HepG2 (cell line): Measurements from ENCODE around the gene TCFL5. TPM values are rescaled to one million over a fixed set of nuclear protein-coding genes. Genes with fewer than 3 reads are reported as not detected.
A peak's percentile ranks its signal among the peaks of the same experiment; 100 is the strongest.

Source experiments
- BORCS8-MEF2B ChIP-seq: sonication (generic); formaldehyde crosslinking; IDR thresholded peaks from 2 replicates; pipeline ENCODE4 v1.8.0; 2022; ENCODE audit warnings: mild to moderate bottlenecking, missing genetic modification reagents
- FOXA3 ChIP-seq: IDR thresholded peaks from 2 replicates; pipeline ENCODE4 v1.6.1; 2016; ENCODE audit warnings: missing genetic modification reagents, missing compliant biosample characterization
- GABPB1 ChIP-seq: IDR thresholded peaks from 2 replicates; pipeline ENCODE4 v1.6.1; 2016; ENCODE audit warnings: mild to moderate bottlenecking, missing genetic modification reagents, moderate library complexity, missing compliant biosample characterization
- HNF4G ChIP-seq, 2 experiments: sonication (generic) in 1 of 2; formaldehyde crosslinking in 1 of 2; IDR thresholded peaks; 2 replicates each; pipeline versions ENCODE4 v1.4.0 to v1.6.1; 2011 to 2020; ENCODE audit warnings: borderline replicate concordance in 2 of 2, low read depth in 2 of 2, mild to moderate bottlenecking in 2 of 2, low read length in 1 of 2, missing genetic modification reagents in 1 of 2, moderate library complexity in 1 of 2
- KDM5B ChIP-seq: sonication (generic); formaldehyde crosslinking; IDR thresholded peaks from 2 replicates; pipeline ENCODE4 v1.4.0; 2020; ENCODE audit warnings: missing genetic modification reagents, mild to moderate bottlenecking, borderline replicate concordance
- MIXL1 ChIP-seq: IDR thresholded peaks from 2 replicates; pipeline ENCODE4 v1.6.1; 2016
- MTF2 ChIP-seq: sonication (generic); formaldehyde crosslinking; IDR thresholded peaks from 2 replicates; pipeline ENCODE4 v1.5.0; 2020; ENCODE audit warnings: missing genetic modification reagents, borderline replicate concordance
- TCF7 ChIP-seq: sonication (generic); IDR thresholded peaks from 2 replicates; pipeline ENCODE4 v1.6.1; 2016; ENCODE audit warnings: antibody characterized with exemption, low read depth
- TP53 ChIP-seq: sonication (generic); formaldehyde crosslinking; conservative IDR thresholded peaks from 2 replicates; pipeline ENCODE4 v1.4.0; 2020; ENCODE audit warnings: missing genetic modification reagents
- U2AF2 ChIP-seq: fragments of 200-400 bp; formaldehyde crosslinking; IDR thresholded peaks from 2 replicates; pipeline ENCODE4 v1.6.1; 2017; ENCODE audit warnings: low read depth, mild to moderate bottlenecking, low read length
- ZBTB3 ChIP-seq: sonication (generic); formaldehyde crosslinking; IDR thresholded peaks from 2 replicates; pipeline ENCODE4 v1.4.0; 2020; ENCODE audit warnings: low read depth, mild to moderate bottlenecking, moderate library complexity, missing genetic modification reagents, borderline replicate concordance
- ZFP36L1 ChIP-seq: sonication (generic); formaldehyde crosslinking; IDR thresholded peaks from 2 replicates; pipeline ENCODE4 v1.8.0; 2022; ENCODE audit warnings: mild to moderate bottlenecking, missing genetic modification reagents, moderate library complexity
- ZNF121 ChIP-seq: sonication (generic); formaldehyde crosslinking; IDR thresholded peaks from 2 replicates; pipeline ENCODE4 v1.5.0; 2020; ENCODE audit warnings: mild to moderate bottlenecking, missing genetic modification reagents
- ZNF546 ChIP-seq: sonication (generic); formaldehyde crosslinking; conservative IDR thresholded peaks from 2 replicates; pipeline ENCODE4 v1.8.1; 2023; ENCODE audit warnings: mild to moderate bottlenecking, missing genetic modification reagents
- ZNF710 ChIP-seq: sonication (generic); formaldehyde crosslinking; IDR thresholded peaks from 2 replicates; pipeline ENCODE4 v1.5.0; 2020; ENCODE audit warnings: mild to moderate bottlenecking, missing genetic modification reagents, borderline replicate concordance
- ZNF768 ChIP-seq: sonication (generic); formaldehyde crosslinking; IDR thresholded peaks from 2 replicates; pipeline ENCODE4 v1.4.0; 2020; ENCODE audit warnings: missing genetic modification reagents
- ZNF850 ChIP-seq: sonication (generic); formaldehyde crosslinking; conservative IDR thresholded peaks from 2 replicates; pipeline ENCODE4 v1.9.0; 2021; ENCODE audit warnings: mild to moderate bottlenecking, missing genetic modification reagents
- polyA plus RNA-seq, 8 experiments: library from polyadenylated mRNA; depleted of rRNA in 3 of 8; stranded (reverse) in 7 of 8; unstranded in 1 of 8; fragments of >200 nt; fragmentation: Illumina TruSeq in 4 of 8; extraction: Trizol in 4 of 8; gene quantifications; 2 replicates each; pipeline versions ENCODE4 v1.2.1 to v1.2.3, GENCODE V29; 2011 to 2016; ENCODE audit warnings: low read depth in 4 of 8, missing spikeins in 1 of 8, mixed read lengths in 1 of 8; ENCODE audit not compliant: insufficient read depth in 1 of 8
- total RNA-seq, 5 experiments: library from RNA; depleted of rRNA; stranded (reverse); fragments of >200 nt; fragmentation: Illumina TruSeq; extraction: Trizol; gene quantifications; 2 replicates each; pipeline ENCODE4 v1.2.3, GENCODE V29; 2016; ENCODE audit warnings: low read depth in 1 of 5
- TF ChIP-seq, protein P1 (sequence below): sonication (generic); formaldehyde crosslinking; IDR thresholded peaks from 2 replicates; pipeline ENCODE4 v1.5.0; 2020; ENCODE audit warnings: missing genetic modification reagents
- TF ChIP-seq, protein P2 (sequence below): sonication (generic); formaldehyde crosslinking; IDR thresholded peaks from 2 replicates; pipeline ENCODE4 v1.4.0; 2020; ENCODE audit warnings: missing genetic modification reagents, borderline replicate concordance
- TF ChIP-seq, protein P3 (sequence below): IDR thresholded peaks from 2 replicates; pipeline ENCODE4 v1.6.1; 2012; ENCODE audit warnings: inconsistent platforms
- TF ChIP-seq, protein P4 (sequence below): fragments of 450-650 bp; IDR thresholded peaks from 2 replicates; pipeline ENCODE4 v1.6.1; 2017; ENCODE audit warnings: mild to moderate bottlenecking

Gene TCFL5
- total and polyA plus RNA-seq, 2 of the 13 experiments (the other 11 are each of a cell fraction or from before 2014, with no cell fraction given): 14.8 to 20.0 TPM

GRCh38 chr20:62795023-62795761 lies 66.4 kb downstream of the TCFL5 start (continued):
- TF ChIP-seq, protein P1, sequence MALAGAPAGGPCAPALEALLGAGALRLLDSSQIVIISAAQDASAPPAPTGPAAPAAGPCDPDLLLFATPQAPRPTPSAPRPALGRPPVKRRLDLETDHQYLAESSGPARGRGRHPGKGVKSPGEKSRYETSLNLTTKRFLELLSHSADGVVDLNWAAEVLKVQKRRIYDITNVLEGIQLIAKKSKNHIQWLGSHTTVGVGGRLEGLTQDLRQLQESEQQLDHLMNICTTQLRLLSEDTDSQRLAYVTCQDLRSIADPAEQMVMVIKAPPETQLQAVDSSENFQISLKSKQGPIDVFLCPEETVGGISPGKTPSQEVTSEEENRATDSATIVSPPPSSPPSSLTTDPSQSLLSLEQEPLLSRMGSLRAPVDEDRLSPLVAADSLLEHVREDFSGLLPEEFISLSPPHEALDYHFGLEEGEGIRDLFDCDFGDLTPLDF: 0 out of 2 replicates have a peak, but pooled peaks have one; percentile 68
- peak; percentile 76; the same call in 1 of the 2 replicates for TF ChIP-seq ZNF768 (CRISPR knock-in tag)
- TF ChIP-seq, protein P2, sequence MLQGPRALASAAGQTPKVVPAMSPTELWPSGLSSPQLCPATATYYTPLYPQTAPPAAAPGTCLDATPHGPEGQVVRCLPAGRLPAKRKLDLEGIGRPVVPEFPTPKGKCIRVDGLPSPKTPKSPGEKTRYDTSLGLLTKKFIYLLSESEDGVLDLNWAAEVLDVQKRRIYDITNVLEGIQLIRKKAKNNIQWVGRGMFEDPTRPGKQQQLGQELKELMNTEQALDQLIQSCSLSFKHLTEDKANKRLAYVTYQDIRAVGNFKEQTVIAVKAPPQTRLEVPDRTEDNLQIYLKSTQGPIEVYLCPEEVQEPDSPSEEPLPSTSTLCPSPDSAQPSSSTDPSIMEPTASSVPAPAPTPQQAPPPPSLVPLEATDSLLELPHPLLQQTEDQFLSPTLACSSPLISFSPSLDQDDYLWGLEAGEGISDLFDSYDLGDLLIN: 0 out of 2 replicates have a peak, but pooled peaks have one; percentile 80
- TF ChIP-seq MIXL1 (CRISPR knock-in tag): peak; percentile 63; the same call in 1 of the 2 replicates
- TF ChIP-seq KDM5B: peak; percentile 77; the same call in 1 of the 2 replicates
- TF ChIP-seq, protein P3, sequence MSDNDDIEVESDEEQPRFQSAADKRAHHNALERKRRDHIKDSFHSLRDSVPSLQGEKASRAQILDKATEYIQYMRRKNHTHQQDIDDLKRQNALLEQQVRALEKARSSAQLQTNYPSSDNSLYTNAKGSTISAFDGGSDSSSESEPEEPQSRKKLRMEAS: peak; percentile 87
- no peak for TF ChIP-seq ZNF850
- TF ChIP-seq ZNF546 (CRISPR knock-in tag): no peak
- TF ChIP-seq FOXA3: peak; percentile 20
- peak; percentile 72; the same call in 1 of the 2 replicates for TF ChIP-seq GABPB1
- TF ChIP-seq TCF7: no peak; the same call in 1 of the 2 replicates
- TF ChIP-seq U2AF2: no peak
- peak; percentile 74; the same call in 1 of the 2 replicates for TF ChIP-seq ZBTB3 (CRISPR knock-in tag)
- TF ChIP-seq MTF2 (CRISPR knock-in tag): peak; percentile 60; the same call in 1 of the 2 replicates
- no peak for TF ChIP-seq ZFP36L1 (CRISPR knock-in tag)
- peak; percentile 85 for TF ChIP-seq BORCS8-MEF2B (CRISPR knock-in tag)
- TF ChIP-seq, protein P4, sequence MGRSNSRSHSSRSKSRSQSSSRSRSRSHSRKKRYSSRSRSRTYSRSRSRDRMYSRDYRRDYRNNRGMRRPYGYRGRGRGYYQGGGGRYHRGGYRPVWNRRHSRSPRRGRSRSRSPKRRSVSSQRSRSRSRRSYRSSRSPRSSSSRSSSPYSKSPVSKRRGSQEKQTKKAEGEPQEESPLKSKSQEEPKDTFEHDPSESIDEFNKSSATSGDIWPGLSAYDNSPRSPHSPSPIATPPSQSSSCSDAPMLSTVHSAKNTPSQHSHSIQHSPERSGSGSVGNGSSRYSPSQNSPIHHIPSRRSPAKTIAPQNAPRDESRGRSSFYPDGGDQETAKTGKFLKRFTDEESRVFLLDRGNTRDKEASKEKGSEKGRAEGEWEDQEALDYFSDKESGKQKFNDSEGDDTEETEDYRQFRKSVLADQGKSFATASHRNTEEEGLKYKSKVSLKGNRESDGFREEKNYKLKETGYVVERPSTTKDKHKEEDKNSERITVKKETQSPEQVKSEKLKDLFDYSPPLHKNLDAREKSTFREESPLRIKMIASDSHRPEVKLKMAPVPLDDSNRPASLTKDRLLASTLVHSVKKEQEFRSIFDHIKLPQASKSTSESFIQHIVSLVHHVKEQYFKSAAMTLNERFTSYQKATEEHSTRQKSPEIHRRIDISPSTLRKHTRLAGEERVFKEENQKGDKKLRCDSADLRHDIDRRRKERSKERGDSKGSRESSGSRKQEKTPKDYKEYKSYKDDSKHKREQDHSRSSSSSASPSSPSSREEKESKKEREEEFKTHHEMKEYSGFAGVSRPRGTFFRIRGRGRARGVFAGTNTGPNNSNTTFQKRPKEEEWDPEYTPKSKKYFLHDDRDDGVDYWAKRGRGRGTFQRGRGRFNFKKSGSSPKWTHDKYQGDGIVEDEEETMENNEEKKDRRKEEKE: no peak
- TF ChIP-seq ZNF121 (CRISPR knock-in tag): peak; percentile 99
- peak; percentile 32; the same call in 1 of the 2 replicates for TF ChIP-seq ZNF710
- TF ChIP-seq TP53: 0 out of 2 replicates have a peak, but pooled peaks have one; percentile 31
- TF ChIP-seq HNF4G (IDR thresholded peaks at IDR 0.05; ENCODE audit: borderline replicate concordance, low read depth, low read length): no peak; the same call in 1 of the 2 replicates
- TF ChIP-seq HNF4G (CRISPR knock-in tag; IDR thresholded peaks at IDR 0.05; ENCODE audit: borderline replicate concordance, low read depth): peak; percentile 20; the same call in 1 of the 2 replicates
